SIG-M5 treated with dmso at 0.1 percent for 504 hours (cell line): Measurements from ENCODE around the gene GPX1.

ENCODE experiments used
- DNase-seq: peaks from one replicate; lab custom pipeline; 2025; ENCODE audit not compliant: unreplicated experiment; lab: John Stamatoyannopoulos, UW

The GPX1 gene

DNA sequence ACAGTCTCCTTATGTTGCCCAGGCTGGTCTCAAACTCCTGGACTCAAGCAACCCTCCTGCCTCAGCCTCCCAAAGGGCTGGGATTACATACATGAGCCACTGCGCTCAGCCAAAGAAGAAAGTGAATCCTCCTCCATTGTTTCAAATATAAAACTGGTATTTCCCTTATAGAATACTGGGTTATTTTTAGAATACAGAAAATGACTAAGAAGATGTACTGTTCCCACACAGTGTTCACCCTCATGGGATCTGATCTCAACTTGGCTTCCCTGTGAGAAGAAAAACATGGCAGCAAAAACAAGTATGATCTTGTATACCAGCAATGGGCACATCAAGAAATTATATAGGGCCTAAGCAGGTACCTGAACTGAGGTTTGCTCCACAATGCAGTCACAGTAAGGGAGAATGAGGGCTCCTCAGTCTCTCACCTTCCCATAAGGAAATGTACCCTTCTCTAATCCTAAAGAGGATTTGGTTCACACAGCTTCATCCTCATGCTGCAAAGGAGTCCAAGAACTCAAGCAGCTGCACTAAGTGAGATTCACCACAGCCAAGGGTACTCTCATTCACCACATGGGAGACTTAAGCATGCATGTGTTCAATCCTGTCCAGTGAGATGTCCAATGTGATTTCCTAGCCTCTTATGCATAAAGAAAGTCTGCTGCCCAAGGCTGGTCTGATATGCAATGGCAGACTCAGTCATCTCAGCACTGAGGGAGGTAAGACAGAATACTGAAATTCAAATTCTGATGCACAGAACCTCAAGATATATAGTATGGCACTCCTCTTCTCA is 44.1 kb downstream of the GPX1 start:
- no peak for DNase-seq

DNA sequence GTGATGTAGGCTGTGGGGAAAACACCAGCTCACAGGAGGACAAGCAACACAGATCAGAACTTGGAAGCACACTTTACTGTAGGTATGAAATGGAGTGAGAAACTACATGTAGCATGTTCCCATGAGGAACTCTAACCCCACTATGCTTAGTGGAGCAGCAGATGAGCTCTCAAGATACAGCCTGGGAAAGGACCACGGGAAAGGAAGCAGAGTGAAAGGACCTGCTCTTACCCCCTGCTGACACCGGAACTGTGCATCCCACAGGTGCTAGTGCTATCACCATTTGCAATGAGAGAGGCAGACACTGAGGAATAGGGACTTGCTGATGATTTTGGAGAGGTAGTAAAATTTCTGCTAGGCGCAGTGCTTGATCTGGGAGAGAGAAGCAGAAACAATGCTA is 46.9 kb downstream of the GPX1 start:
- DNase-seq = no peak

DNA sequence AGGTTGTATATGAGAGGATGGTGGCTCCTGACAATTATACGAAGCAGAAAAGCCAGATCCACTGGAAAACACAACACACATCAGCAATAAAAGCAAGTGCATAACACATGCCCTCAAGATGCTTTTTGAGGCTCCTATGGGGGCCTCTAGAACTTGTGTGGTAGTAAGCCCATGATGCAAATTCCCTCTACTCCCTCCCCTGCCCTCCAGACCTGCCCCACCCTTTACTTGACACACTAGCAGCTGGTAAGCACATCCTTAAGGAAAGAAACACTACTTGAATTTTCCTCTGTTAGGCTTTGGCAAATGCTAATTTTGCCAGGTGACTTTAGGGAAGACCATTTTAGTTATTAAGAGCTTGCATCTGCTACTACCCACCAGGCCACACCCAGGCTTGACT is 47.5 kb downstream of the GPX1 start:
- DNase-seq = no peak
